HEK293T (cell line): Measurements from ENCODE around the gene PRCD.

Experiments
- FOXA1 ChIP-seq: fragments of 450-650 bp; IDR thresholded peaks from 2 replicates; pipeline ENCODE4 v1.6.1; 2016; ENCODE audit warnings: mild to moderate bottlenecking
- FOXK2 ChIP-seq: fragments of 450-650 bp; IDR thresholded peaks from 2 replicates; pipeline ENCODE4 v1.6.1; 2016; ENCODE audit warnings: mild to moderate bottlenecking

DNA sequence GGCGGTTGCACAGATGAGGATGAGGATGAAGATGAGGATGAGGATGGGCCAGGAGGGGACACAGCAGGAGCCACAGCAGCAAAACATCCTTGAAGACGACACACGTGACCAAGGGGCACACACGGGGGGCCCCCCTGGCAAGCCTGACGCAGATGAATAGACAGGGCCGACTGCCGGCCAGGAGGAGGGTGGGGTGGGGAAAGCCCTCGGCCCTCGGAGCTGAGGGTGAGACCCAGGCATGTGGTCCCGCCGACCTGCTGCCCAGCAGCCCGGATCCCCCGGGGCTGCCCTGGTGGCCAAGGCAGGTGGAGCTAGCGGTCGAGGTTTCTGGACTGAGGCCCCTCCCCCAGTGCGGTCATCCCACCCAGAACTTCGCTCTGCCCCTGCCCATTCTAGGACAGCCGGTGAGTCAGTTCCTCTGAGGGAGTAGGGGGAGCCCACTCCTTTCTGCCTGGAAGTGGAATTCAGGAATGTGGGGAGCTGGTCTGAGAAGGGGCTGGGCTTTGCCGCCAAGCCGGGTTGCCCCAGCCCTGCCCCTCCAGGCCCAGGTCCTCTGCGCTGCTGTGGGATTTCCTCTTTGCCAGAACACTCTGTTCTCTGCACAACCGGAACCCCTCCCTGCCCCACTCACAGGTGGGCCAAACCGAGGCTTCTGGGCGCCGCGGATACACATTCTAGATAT, 12.3 kb upstream of the PRCD start:
- TF ChIP-seq FOXA1: no peak
- TF ChIP-seq FOXK2: no peak
